SH-SY5Y (cell line): ENCODE data around the gene TFDP3.

ENCODE experiments used
- GATA2 ChIP-seq: IDR thresholded peaks from 2 replicates; pipeline ENCODE4 v1.6.1; 2011; ENCODE audit warnings: mild to moderate bottlenecking, low read depth, low read length
- GATA3 ChIP-seq: IDR thresholded peaks from 2 replicates; pipeline ENCODE4 v1.6.1; 2011; ENCODE audit warnings: low read depth, mild to moderate bottlenecking, low read length, moderate library complexity

DNA sequence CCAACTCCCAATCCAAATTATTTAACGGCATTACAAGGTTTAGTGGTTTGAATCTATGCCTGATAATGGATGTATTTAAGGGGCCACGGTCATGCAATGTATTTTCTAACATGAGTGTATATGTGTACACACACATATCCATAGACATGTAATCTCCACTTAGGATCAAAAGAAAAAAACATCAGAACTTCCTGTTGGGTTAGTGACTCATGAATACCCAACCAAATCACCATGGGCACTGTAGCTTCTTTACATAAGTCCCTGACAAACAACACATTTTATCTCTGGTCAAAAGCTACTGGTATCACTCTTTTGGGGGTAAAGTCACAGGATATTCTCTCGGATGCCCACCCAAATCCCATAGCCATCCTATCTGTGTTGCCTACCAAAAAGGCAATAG lies 36.5 kb upstream of the TFDP3 start:
- TF ChIP-seq GATA2: no peak
- TF ChIP-seq GATA3: no peak
